D721Med (cell line): Measurements from ENCODE around the gene KRT14.
"Not testable (repeated sequence)": the region's sequence is repeated elsewhere in the genome, so short reads cannot be mapped to it uniquely, and the experiment has no call there.

Experiments
- DNase-seq: peaks from one replicate; pipeline ENCODE4 v3.0.0; 2011; ENCODE audit warnings: low spot score; ENCODE audit not compliant: insufficient read length
- FAIRE-seq: peaks from 2 replicates; lab custom pipeline; 2011; peaks lifted over from hg19 to GRCh38; lab: Jason Lieb, UNC
- CTCF ChIP-seq: IDR thresholded peaks from 2 replicates; pipeline ENCODE4 v1.5.1; 2012; ENCODE audit warnings: mild to moderate bottlenecking, control low read depth; ENCODE audit not compliant: insufficient read depth; ENCODE audit errors: missing control alignments

The KRT14 gene

DNA sequence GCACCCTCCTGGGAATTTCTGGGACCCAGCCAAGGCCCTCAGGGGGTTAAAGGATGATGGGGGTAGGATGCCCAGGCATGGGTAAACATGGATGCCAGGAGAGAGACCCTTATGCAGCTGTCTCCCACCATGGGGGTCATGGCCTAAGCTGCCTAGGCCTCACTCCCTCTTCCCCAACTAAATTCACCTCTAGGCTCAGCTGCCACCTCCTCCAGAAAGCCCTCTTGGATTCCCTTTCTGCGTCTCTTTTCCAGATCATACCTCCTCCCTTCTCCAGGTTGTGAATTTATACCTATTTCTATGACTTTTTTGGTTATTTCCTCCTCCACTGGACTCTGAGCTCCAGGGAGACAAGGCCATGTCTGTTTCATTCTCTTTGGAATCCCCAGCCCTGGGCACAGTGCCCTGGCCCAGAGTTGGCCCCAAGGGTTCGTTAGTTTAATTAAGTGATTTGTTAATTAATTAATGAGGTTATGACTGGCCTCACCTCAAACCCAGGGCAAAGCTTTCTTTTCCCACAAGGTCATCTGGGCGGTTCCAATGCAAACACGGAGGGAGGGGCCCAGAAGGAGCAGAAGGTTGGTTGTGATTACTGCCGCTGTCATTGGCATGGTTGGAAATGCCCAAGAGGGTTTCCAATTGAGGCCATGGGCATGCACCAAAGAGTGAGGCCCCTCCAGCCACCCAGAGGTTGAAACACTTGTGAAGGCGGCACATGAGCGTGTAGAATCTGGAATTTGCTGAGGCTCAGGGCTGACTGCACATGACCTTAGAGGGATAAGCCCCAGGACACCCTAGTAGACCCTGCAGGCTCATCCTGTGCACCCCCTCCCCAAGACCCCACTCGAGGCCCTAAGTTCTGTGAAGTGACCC, 44.6 kb upstream of the KRT14 start:
- TF ChIP-seq CTCF = no peak
- DNase-seq = no peak
- no peak for FAIRE-seq

DNA sequence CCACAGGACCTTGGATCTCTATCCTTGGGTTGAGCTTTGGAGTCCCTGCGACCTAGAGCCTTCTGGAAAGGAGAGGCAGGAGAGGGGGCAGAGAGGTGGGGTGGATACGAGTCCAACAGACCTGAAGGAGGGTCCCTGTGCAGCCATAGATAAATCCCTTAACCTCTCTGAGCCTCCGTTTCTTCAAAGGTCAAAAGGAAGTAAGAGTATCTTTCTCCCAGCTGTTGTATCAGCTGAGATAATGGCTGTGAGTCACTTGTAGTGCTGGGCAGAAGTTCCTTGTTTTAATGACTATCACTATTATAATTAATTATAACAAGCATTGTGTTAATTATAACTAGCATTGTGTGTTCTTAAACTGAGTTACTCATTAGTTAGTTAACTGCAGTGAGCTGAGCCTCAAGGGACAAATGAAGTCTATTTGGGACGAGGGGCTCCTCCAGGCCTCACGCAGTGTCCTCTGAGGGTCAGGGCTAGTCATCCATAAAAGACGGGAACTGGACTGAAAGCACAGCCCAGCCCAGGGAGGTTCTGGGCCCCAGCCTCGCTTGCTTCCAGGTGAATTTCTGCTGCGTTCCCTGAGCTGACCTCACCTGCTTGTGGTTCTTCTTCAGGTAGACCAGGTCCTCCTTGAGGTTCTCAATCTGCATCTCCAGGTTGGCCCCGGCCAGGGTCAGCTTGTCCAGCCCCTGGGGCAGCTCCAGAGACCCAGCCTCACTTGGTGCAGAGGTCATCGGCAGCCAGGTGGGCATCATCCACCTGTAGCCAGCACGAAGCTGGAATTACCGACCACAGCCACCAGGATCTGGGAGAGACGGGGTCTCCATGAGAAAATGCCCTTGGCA, 43.4 kb upstream of the KRT14 start:
- no peak for TF ChIP-seq CTCF
- FAIRE-seq (no peak), DNase-seq (no peak)

DNA sequence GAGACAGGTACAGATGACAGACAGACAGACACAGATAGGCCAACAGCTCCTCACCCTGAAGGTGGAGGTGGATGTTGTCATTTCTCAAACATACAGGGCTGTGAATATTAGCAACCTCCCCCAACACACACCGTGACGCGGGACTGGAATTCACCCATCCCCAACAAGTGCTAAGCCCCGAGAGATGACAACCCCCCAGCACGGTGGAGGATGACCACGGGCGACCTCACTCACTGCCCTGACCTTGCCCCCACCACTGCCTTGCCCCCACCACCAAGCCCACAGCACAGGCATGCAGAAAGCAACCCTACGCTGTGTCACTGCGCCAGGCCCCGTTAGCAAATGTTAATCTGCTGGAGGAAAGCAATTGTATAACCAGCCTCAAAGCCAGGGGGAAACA, 42.6 kb upstream of the KRT14 start:
- TF ChIP-seq CTCF = no peak
- DNase-seq = no peak
- FAIRE-seq = no peak

DNA sequence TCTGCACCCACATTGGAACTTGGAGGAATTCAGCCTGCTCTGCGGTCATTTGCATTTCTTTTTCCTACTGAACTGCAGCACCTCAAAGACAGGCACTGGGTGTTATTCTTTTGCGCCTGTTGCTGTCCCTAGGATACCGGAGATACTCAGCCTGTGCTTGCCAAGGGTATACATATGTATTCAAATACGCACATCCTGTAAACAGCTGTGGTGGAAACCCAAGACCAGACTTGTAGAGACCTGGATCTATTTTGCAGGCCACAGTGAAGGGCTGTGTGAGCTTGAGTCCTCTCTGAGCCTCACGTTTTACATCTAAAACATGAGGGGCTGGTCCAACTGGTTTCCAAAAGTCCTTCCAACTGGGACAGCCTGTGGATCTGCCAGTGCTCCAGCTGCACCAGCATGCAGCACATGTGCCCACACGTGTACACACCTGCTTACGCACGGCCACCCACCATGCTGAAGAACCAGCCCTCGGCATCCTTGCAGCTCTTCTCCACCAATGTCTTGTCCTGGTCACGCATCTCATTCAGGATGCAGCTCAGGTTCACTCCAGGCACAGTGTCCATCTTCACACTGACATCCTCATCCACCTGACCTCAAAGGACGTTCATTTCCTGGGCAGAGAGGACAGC, 42.0 kb upstream of the KRT14 start:
- FAIRE-seq, DNase-seq: not testable (repeated sequence)

- DNase-seq, FAIRE-seq: not testable (repeated sequence)
These were observed 41.3 kb upstream of the KRT14 start for GRCh38 chr17:41628073-41628370.

- DNase-seq (no peak), FAIRE-seq (no peak)
- no peak for TF ChIP-seq CTCF
These were observed 40.8 kb upstream of the KRT14 start for GRCh38 chr17:41627316-41628072.

- not testable (repeated sequence) for DNase-seq, FAIRE-seq
These were observed 40.2 kb upstream of the KRT14 start for GRCh38 chr17:41626914-41627295.

- not testable (repeated sequence) for FAIRE-seq, DNase-seq
These were observed 39.6 kb upstream of the KRT14 start for GRCh38 chr17:41626028-41626913.
